Activated CD4-positive, alpha-beta T cell treated with anti-CD3 and anti-CD28 coated beads for 36 hours (primary cell): Measurements from ENCODE around the gene STYXL1. TPM values are rescaled to one million over a fixed set of nuclear protein-coding genes. Genes with fewer than 3 reads are reported as not detected.
"Not testable (repeated sequence)": the region's sequence is repeated elsewhere in the genome, so short reads cannot be mapped to it uniquely, and the experiment has no call there.

Experiments
- ATAC-seq: fragments of 200-7000 bp; cut with Tn5 transposase; one replicate; pipeline ENCODE4 v1.10.0; 2021; ENCODE audit warnings: mild to moderate bottlenecking, moderate library complexity
- CTCF ChIA-PET: fragments of 350-600 bp; sonication (Branson Sonifier 250); formaldehyde crosslinking; loops from one replicate; lab custom pipeline; 2021; ENCODE audit warnings: antibody characterized with exemption; lab: Charles Lee
- POLR2A ChIA-PET: fragments of 350-600 bp; sonication (Branson Sonifier 250); formaldehyde crosslinking; loops from one replicate; lab custom pipeline; 2021; ENCODE audit warnings: antibody characterized with exemption, inconsistent platforms; lab: Charles Lee
- DNase-seq: peaks from one replicate; pipeline ENCODE4 v3.0.0-alpha.2; 2020
- H3K27ac Mint-ChIP-seq: one replicate; pipeline ENCODE4 v1.8.0; 2021; ENCODE audit warnings: mixed read lengths
- H3K27me3 Mint-ChIP-seq: one replicate; pipeline ENCODE4 v1.8.0; 2021; ENCODE audit warnings: mixed read lengths
- H3K36me3 Mint-ChIP-seq: one replicate; pipeline ENCODE4 v1.8.0; 2021; ENCODE audit warnings: low read depth, mixed read lengths
- H3K4me1 Mint-ChIP-seq: one replicate; pipeline ENCODE4 v1.8.0; 2021; ENCODE audit warnings: mixed read lengths
- H3K4me3 Mint-ChIP-seq: one replicate; pipeline ENCODE4 v1.8.0; 2021; ENCODE audit warnings: mild to moderate bottlenecking, moderate library complexity, mixed read lengths
- H3K9me3 Mint-ChIP-seq: one replicate; pipeline ENCODE4 v1.8.0; 2021; ENCODE audit warnings: low read depth, mixed read lengths
- intact Hi-C, 2 experiments: fragments of 100-400 bp; cut with DNase I in 1 of 2; cut with micrococcal nuclease in 1 of 2; formaldehyde crosslinking; loops; one replicate each; pipeline versions ENCODE4 v1.14.2 to v1.15.1; 2022 to 2024; cut with DNase I, micrococcal nuclease
- total RNA-seq, 2 experiments: library from RNA; stranded (reverse); gene quantifications; one replicate each; pipeline ENCODE4 v1.2.3, GENCODE V29; 2021

Gene STYXL1
- total RNA-seq, 2 experiments from 2014 or later, result 47.5 to 50.5 TPM

GRCh38 chr7:76052681-76053080 lies 4.9 kb upstream of the STYXL1 start:
- H3K27me3 Mint-ChIP-seq, ATAC-seq, H3K4me3 Mint-ChIP-seq, H3K9me3 Mint-ChIP-seq, DNase-seq, H3K27ac Mint-ChIP-seq, intact Hi-C loops: not testable (repeated sequence)
- Mint-ChIP-seq H3K36me3 (peaks cover 56% of the 10 kb centered on the region), H3K4me1 (peaks cover 33% of the 10 kb centered on the region)
- ChIA-PET POLR2A (interaction anchor here (0.6 kb wide), 1 partner anchor 10 kb away, joined by 6 read pairs; no protein-coding TSS in a partner anchor), CTCF (interaction anchor here (1.6 kb wide), 1 partner anchor 32 kb away, joined by 4 read pairs; no protein-coding TSS in a partner anchor)

DNA sequence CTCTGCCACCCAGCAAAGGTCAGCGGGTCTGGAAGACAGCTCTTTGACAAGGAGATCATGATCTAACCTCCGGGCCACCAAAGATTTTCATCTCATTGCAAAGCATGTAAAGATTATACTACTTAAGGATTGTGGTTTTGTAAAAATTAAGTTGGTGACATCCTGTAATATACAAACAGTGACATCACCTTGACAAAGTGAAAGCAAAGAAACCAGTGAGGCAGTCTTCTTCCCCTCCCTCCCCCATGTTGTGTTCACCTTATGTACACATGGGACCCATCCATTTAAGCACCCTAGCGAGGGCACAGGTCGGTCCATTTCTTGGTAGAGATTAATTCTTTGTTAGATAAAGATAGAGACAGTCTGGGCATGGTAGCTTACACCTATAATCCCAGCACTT lies 4.0 kb upstream of the STYXL1 start:
- ChIA-PET CTCF (interaction anchor here (0.6 to 1.6 kb wide), 3 partner anchors 31 to 937 kb away, joined by 3 to 5 read pairs (median 4); no protein-coding TSS in a partner anchor), POLR2A (interaction anchor here (0.6 kb wide), 1 partner anchor 9 kb away, joined by 6 read pairs; no protein-coding TSS in a partner anchor)
- no peak for DNase-seq
- ATAC-seq, result no peak
- Mint-ChIP-seq H3K4me1 (peaks cover 33% of the 10 kb centered on the region), H3K9me3 (no peaks in the 10 kb centered on the region), H3K36me3 (peaks cover 48% of the 10 kb centered on the region), H3K4me3 (no peak overlapping the region), H3K27me3 (no peaks in the 10 kb centered on the region), H3K27ac (peak overlapping the region; percentile 53)
- intact Hi-C loops, result no loop called here

DNA sequence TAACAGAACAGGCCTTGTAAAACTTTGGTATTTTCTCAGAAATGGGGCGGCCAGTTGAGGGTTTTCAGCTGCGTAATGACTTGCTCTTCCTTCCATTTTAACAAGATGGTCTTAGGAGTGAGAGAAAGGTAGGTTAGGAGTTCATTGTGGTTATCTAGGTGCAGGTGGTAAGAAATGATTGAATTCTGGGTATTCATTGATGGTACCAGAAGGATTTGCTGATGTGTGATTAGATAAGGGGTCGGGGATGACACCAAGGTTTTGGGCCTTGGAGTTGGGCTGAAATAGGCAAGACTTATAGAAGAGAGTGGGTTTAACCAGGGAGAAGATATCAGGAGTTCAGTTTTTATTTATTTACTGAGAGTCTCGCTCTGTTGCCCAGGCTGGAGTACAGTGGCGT lies 2.7 kb upstream of the STYXL1 start:
- intact Hi-C loops, result no loop called here
- ATAC-seq (no peak), DNase-seq (no peak)
- H3K27ac Mint-ChIP-seq, result peak overlapping the region; percentile 69
- ChIA-PET POLR2A (no interaction called here), CTCF (interaction anchor here (0.7 kb wide), 1 partner anchor 14 kb away, joined by 3 read pairs; no protein-coding TSS in a partner anchor)
- no peaks in the 10 kb centered on the region for H3K9me3 Mint-ChIP-seq
- H3K4me1 Mint-ChIP-seq, result peaks cover 39% of the 10 kb centered on the region
- H3K27me3 Mint-ChIP-seq, result no peaks in the 10 kb centered on the region
- no peak overlapping the region for H3K4me3 Mint-ChIP-seq
- H3K36me3 Mint-ChIP-seq, result peaks cover 50% of the 10 kb centered on the region

- DNase-seq (no peak), ATAC-seq (no peak)
- Mint-ChIP-seq H3K27me3 (no peaks in the 10 kb centered on the region), H3K36me3 (peaks cover 49% of the 10 kb centered on the region), H3K9me3 (no peaks in the 10 kb centered on the region), H3K27ac (peak overlapping the region; percentile 40), H3K4me1 (peaks cover 48% of the 10 kb centered on the region), H3K4me3 (peak overlapping the region; percentile 92)
- ChIA-PET POLR2A (no interaction called here), CTCF (interaction anchor here (0.6 to 1.1 kb wide), 4 partner anchors 18 to 1955 kb away, joined by 3 to 5 read pairs (median 3); no protein-coding TSS in a partner anchor)
- intact Hi-C loops, result loop anchor here (2.0 to 10.0 kb wide), 4 partner anchors 40 to 1797 kb away; partner anchors contain the start of gene RFC2 (in 1 of the 2)
Observed at GRCh38 chr7:76049295-76049694, 1.5 kb upstream of the STYXL1 start.

DNA sequence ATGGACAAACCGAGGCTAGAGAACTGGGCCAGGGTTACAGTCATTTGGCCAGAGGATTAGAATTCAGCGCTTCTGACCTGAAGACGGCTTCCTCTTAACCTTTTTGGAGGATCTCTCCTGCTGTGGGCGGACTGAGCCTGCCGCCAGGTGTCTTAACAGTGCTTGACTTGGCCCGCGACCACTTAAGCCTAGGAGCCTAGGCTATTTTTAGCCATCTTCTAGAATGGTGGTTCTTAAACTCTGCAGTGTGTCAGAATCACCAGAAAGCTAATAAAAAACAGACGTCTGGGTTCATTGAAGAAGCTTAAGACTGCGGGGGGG lies 828 bp upstream of the STYXL1 start:
- Mint-ChIP-seq H3K27me3 (no peaks in the 10 kb centered on the region), H3K4me1 (peaks cover 47% of the 10 kb centered on the region), H3K4me3 (peak overlapping the region; percentile 92), H3K27ac (peak overlapping the region; percentile 97), H3K36me3 (peaks cover 46% of the 10 kb centered on the region), H3K9me3 (no peaks in the 10 kb centered on the region)
- ChIA-PET POLR2A (interaction anchor here (1.0 kb wide), 1 partner anchor 90 kb away, joined by 3 read pairs; no protein-coding TSS in a partner anchor), CTCF (interaction anchor here (0.6 to 1.1 kb wide), 5 partner anchors 29 to 1956 kb away, joined by 3 to 5 read pairs (median 3); no protein-coding TSS in a partner anchor)
- intact Hi-C loops, result loop anchor here (1.0 to 10.0 kb wide), 10 partner anchors 40 to 1796 kb away; partner anchors contain the start of genes RFC2 (in 1 of the 2), TMEM120A (in 1 of the 2) and YWHAG (in 1 of the 2)
- DNase-seq (peak; percentile 52), ATAC-seq (no peak)

DNA sequence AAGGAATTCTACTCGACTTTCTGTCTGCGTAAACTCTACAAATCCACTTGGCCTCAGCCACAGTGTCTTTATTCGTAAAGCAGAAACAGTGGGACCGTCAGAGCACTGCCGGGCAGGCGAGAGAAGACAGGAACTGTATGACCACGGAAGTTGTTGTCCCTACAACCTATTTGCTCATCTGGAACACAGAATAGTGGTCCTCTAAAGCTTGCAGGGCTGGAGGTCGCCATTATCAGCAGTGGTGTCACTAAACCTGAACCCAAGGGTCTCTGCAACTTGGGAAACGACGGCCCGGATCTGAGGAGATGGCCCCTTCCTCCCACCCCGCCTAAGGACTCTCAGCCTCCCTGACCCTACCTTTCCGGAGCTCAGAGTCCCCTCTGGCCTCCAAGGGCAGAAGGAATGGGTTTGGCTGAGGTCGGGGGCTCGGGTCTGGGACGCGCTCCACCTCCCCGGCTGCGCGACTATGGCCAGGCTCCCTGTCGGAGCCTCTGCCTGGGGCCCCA lies 442 bp downstream of the STYXL1 start:
- Mint-ChIP-seq H3K4me3 (peak overlapping the region; percentile 92), H3K27ac (peak overlapping the region; percentile 96), H3K9me3 (no peaks in the 10 kb centered on the region), H3K4me1 (peaks cover 38% of the 10 kb centered on the region), H3K27me3 (no peaks in the 10 kb centered on the region), H3K36me3 (peaks cover 41% of the 10 kb centered on the region)
- ATAC-seq (no peak), DNase-seq (no peak)
- ChIA-PET CTCF (interaction anchor here (0.7 kb wide), 1 partner anchor 181 kb away, joined by 4 read pairs; no protein-coding TSS in a partner anchor), POLR2A (no interaction called here)
- intact Hi-C loops, result loop anchor here (1.0 to 10.0 kb wide), 5 partner anchors 87 to 1795 kb away; partner anchors contain the start of genes POR (in 1 of the 2) and RFC2 (in 1 of the 2)

DNA sequence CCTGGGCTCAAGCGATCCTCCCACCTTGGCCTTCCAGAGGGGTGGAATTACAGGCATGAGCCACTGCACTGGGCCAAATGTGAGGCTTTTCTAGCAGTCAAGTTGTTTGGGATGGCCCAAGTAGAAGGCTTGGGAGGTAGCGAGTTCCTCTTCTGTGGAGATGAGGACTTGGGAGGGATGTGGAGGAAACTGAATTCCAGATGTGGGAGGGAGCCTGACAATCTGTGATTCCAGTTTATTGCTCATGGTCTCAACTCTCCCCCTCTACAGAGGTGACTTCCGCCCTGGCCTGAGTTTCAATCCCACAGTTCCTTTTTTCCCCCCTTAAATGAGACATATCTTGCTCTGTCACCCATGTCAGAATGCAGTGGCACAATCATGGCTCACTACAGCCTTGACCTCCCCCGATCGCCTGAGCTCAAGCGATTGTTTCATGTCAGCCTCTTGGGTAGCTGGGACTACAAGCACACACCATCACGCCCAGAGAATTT lies 3.4 kb downstream of the STYXL1 start:
- H3K36me3 Mint-ChIP-seq, result peaks cover 21% of the 10 kb centered on the region
- peaks cover 20% of the 10 kb centered on the region for H3K4me1 Mint-ChIP-seq
- no peaks in the 10 kb centered on the region for H3K27me3 Mint-ChIP-seq
- POLR2A ChIA-PET, result no interaction called here
- intact Hi-C loops, result loop anchor here in 1 of 2 experiments (10.0 kb wide), 1 partner anchor 90 kb away; no protein-coding TSS in a partner anchor
- CTCF ChIA-PET, result no interaction called here
- DNase-seq, result no peak
- ATAC-seq, result no peak
- H3K9me3 Mint-ChIP-seq, result no peaks in the 10 kb centered on the region
- no peak overlapping the region for H3K27ac Mint-ChIP-seq
- H3K4me3 Mint-ChIP-seq, result no peak overlapping the region

DNA sequence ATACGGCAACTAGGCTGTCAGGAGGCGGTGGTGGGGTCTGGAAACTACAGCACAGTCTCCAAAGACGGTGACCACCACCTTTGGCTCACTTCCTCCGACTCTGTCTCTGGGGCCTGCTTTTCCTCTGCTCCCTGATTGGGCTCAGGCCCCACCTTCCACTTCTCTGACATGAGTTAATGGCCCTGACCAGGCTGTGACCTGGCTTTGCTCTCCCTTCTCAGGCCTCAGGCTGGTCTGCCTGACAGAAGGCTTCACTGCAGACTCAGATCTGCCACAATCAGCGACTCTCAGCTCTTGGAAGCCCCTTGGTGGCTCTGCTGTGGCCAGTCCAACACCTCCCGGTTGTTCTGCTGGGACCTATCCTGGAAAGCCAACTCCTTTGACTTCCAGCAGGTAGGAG lies 7.7 kb downstream of the STYXL1 start:
- H3K4me1 Mint-ChIP-seq, result peaks cover 7% of the 10 kb centered on the region
- ChIA-PET POLR2A (no interaction called here), CTCF (interaction anchor here (1.2 kb wide), 2 partner anchors 20 to 27 kb away, joined by 3 to 5 read pairs; no protein-coding TSS in a partner anchor)
- DNase-seq (no peak), ATAC-seq (no peak)
- H3K27me3 Mint-ChIP-seq, result no peaks in the 10 kb centered on the region
- H3K9me3 Mint-ChIP-seq, result no peaks in the 10 kb centered on the region
- no peak overlapping the region for H3K4me3 Mint-ChIP-seq
- H3K36me3 Mint-ChIP-seq, result peaks cover 2% of the 10 kb centered on the region
- no peak overlapping the region for H3K27ac Mint-ChIP-seq
- intact Hi-C loops, result loop anchor here in 1 of 2 experiments (10.0 kb wide), 1 partner anchor 95 kb away; no protein-coding TSS in a partner anchor

DNA sequence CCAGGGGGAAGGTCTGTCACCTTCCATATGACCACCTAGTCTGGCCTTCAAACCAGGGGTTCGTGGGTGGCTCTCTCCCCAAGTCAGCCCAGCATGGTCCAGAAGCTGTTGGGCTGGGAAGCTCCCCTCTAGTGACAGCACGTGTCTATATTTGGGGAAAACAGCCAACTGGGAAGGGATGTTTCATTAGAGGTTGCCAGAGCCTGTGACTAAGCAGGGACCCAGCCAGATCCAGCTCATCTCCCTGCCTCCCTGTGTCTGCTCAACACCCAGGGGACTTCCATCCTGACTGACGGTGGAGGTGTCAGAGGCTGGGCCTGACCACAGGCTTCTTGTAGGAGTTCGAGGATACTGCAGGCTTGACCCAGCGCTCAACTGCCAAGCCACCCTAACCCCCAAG lies 10.5 kb downstream of the STYXL1 start:
- H3K36me3 Mint-ChIP-seq, result no peaks in the 10 kb centered on the region
- H3K27me3 Mint-ChIP-seq, result no peaks in the 10 kb centered on the region
- ChIA-PET CTCF (interaction anchor here (2.4 kb wide), 1 partner anchor 17 kb away, joined by 11 read pairs; no protein-coding TSS in a partner anchor), POLR2A (no interaction called here)
- no peak for DNase-seq
- no peaks in the 10 kb centered on the region for H3K9me3 Mint-ChIP-seq
- H3K4me1 Mint-ChIP-seq, result peaks cover 6% of the 10 kb centered on the region
- H3K4me3 Mint-ChIP-seq, result no peak overlapping the region
- H3K27ac Mint-ChIP-seq, result no peak overlapping the region
- intact Hi-C loops, result no loop called here
- ATAC-seq, result no peak

- ChIA-PET CTCF (interaction anchor here (0.6 to 1.5 kb wide), 2 partner anchors 12 to 17 kb away, joined by 3 to 6 read pairs; no protein-coding TSS in a partner anchor), POLR2A (no interaction called here)
- H3K27me3 Mint-ChIP-seq, result no peaks in the 10 kb centered on the region
- ATAC-seq, result no peak
- H3K27ac Mint-ChIP-seq, result no peak overlapping the region
- peaks cover 10% of the 10 kb centered on the region for H3K36me3 Mint-ChIP-seq
- H3K4me1 Mint-ChIP-seq, result peaks cover 6% of the 10 kb centered on the region
- no peaks in the 10 kb centered on the region for H3K9me3 Mint-ChIP-seq
- no peak for DNase-seq
- intact Hi-C loops, result no loop called here
- no peak overlapping the region for H3K4me3 Mint-ChIP-seq
Observed at GRCh38 chr7:76031964-76032363, 15.8 kb downstream of the STYXL1 start.

GRCh38 chr7:76029682-76030081 lies 18.1 kb downstream of the STYXL1 start:
- H3K9me3 Mint-ChIP-seq, ATAC-seq, POLR2A ChIA-PET, H3K27me3 Mint-ChIP-seq, H3K27ac Mint-ChIP-seq, intact Hi-C loops, DNase-seq, H3K4me1 Mint-ChIP-seq, H3K4me3 Mint-ChIP-seq: not testable (repeated sequence)
- H3K36me3 Mint-ChIP-seq, result peaks cover 13% of the 10 kb centered on the region
- CTCF ChIA-PET, result interaction anchor here (1.8 kb wide), 1 partner anchor 9 kb away, joined by 11 read pairs; no protein-coding TSS in a partner anchor
